Left colon (tissue), 2 donors: ENCODE results near the gene GARS1. TPM values are rescaled to one million over a fixed set of nuclear protein-coding genes. Genes with fewer than 3 reads are reported as not detected.
A peak's percentile ranks its signal among the peaks of the same experiment; 100 is the strongest.

Experiments used
- ATAC-seq: fragments of 200-7000 bp; cut with Tn5 transposase; one replicate; pipeline ENCODE4 v1.9.1; 2020; ENCODE audit warnings: mild to moderate bottlenecking, moderate library complexity
- DNase-seq, 2 donors: peaks; one replicate each; pipeline ENCODE4 v3.0.0-alpha.2; 2020
- intact Hi-C, 2 donors: fragments of 100-400 bp; cut with DNase I in 1 of 2; cut with micrococcal nuclease in 1 of 2; formaldehyde crosslinking; loops; one replicate each; pipeline versions ENCODE4 v1.11.2 to v1.14.0; 2022; cut with DNase I, micrococcal nuclease
- total RNA-seq, 2 donors: library from RNA; stranded (reverse); fragmentation: NEBNext Ultra II Directional; extraction: Animal tissue kit (Norgen Biotek cat#: 25700); gene quantifications; one replicate each; pipeline ENCODE4 v1.2.1, GENCODE V29; 2021
- donor health status: DM: no; HTN: no; CAD: no.
- donor health status: DM: yes; HTN: yes; CAD: no.

GARS1 gene
- total RNA-seq, 2 donors from 2014 or later: 57.8 to 104 TPM

- DNase-seq (no peak), ATAC-seq (no peak)
- intact Hi-C loops: no loop called here
Measured at GRCh38 chr7:30662431-30662939, 67.8 kb downstream of the GARS1 start.

DNA sequence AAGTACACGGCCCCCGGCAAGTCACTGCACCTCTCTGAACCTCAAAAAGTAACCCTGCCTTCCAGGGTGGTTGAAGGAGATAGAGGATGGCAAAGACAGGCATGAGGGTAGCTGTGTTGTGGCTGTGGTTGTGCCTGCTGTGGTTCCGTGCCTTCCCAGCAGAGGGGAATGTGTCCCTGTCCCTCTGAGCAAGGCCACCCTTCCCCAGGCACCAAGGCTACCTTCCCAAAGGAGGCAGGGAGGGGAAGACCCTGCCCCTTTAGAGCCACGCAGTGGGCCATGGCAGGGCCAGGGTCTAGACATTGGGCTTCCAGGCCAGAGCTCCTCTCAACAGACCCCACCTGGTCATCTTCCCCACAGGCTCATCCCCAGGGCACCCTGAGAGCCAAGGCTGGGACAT lies 68.7 kb downstream of the GARS1 start:
- ATAC-seq: no peak
- DNase-seq: no peak
- intact Hi-C loops: no loop called here

- intact Hi-C loops: no loop called here
- DNase-seq (no peak), ATAC-seq (no peak)
Measured at GRCh38 chr7:30664184-30664885, 69.7 kb downstream of the GARS1 start.

DNA sequence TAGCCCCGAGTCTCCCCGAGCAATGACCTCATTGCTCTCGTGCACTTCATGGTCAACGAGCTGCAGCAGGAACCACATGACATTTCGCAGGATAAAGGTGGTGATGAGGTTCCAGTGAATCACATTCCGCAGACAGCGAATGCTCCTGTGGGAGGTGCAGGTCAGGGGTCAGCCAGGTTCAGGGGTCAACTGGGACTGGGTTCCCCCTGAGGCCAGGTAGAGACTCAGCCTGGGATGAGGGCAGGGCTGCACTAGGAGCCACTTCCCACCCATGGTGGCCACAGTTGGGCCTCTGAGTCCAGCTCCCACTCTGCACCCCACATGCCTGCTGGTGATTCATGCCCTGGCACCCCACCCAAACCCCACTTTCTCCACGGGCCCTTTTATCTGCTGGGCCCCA lies 70.4 kb downstream of the GARS1 start:
- intact Hi-C loops: no loop called here
- no peak for DNase-seq
- no peak for ATAC-seq

DNA sequence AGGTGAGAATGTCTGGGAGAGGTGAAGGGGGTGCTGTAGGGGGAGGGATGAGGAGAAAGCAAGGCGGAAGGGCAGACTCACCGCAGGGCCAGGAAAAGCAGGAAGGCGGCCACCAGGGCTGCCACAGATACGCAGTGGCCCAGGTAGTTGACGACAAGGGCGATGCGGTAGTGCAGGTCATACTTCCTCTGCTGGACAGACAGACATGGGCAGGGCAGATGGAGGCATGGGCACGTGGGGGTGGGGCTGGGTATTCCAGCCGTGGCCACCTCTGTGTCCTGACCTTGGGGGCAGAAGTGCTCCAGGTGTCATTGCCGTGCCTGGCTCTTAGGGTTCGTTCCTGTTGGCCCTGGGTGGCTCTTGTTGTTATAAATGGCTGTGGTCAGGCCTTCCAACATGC lies 70.8 kb downstream of the GARS1 start:
- no peak for DNase-seq

DNA sequence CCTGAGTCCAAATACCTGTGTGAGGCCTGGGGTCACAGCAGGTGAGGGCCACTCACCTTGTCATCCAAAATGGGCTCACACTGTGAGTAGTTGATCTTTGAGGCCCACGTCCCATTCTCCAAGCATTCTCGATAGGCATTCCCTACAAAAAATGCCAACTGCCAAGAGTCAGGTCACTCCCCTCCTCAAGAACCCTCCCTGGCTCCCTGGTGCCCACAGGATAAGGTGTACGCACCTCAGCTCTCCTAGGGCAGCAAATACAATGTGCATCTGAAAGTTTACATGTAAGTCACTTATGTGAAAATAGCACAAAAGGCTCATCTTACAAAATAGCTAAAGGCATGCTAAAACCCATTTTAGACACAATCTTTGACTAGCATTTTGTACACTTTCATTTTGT lies 72.5 kb downstream of the GARS1 start:
- DNase-seq (no peak), ATAC-seq (no peak)
- intact Hi-C loops: no loop called here

More for the DNA sequence above, 70.8 kb downstream of the GARS1 start:
- ATAC-seq: no peak
- intact Hi-C loops: no loop called here

GRCh38 chr7:30668102-30668501 lies 73.4 kb downstream of the GARS1 start:
- intact Hi-C loops: no loop called here
- ATAC-seq: no peak
- no peak for DNase-seq

DNA sequence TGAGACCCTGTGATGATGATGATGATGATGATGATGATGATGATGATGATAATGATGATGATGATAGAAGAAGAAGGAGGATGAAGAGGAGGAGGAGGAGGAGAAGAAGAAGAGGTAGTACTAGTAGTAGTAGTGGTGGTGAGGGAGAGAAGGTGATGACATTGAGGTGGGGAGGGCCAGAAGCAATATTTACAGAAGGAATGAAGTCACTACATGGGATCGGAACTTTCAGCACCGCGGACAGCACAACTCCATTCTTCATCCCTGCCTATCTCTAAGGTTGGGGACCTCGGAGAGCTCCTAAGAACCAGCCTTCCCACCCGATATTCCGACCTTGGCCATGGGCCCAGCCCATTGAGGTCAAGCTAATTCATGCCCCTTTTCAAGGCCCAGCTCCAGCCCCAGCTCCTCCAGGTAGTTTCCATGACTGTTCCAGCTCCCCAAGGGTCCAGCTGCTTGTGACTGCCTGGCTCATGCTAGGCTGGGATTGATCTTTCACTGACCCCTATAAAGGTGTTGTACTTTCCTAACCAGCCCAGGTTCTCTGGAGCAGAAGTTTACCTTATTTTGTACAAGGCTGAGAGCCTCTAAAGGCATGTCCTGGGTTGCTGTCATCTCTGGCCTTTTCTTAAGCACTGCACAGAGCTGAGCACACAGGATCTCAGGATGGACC lies 77.3 kb downstream of the GARS1 start:
- intact Hi-C loops: no loop called here
- ATAC-seq (peak; percentile 72), DNase-seq (peak in 1 of 2 donors; percentile 65)

GRCh38 chr7:30674420-30674819 lies 79.7 kb downstream of the GARS1 start:
- ATAC-seq: no peak
- DNase-seq: no peak
- intact Hi-C loops: no loop called here

DNA sequence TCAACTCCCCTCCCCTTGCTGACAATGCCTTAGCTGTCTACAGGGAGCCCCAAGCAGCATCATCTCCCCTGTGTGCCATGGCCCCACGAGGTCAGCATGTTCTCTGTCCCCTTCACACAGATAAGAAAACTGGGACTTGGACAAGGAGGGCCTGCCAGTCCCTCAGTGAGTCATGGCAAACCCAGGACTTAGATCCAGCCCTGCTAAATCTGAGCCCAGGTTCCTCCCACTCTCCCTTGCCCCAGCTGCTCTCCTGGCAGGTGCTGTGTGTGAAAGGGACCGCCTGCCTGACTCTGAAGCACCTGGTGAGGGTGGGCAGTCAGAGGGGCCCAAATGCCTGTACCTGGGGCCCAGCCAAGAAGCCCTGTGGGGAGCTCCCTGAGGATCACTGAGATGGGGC lies 80.2 kb downstream of the GARS1 start:
- intact Hi-C loops: no loop called here
- no peak for ATAC-seq

DNA sequence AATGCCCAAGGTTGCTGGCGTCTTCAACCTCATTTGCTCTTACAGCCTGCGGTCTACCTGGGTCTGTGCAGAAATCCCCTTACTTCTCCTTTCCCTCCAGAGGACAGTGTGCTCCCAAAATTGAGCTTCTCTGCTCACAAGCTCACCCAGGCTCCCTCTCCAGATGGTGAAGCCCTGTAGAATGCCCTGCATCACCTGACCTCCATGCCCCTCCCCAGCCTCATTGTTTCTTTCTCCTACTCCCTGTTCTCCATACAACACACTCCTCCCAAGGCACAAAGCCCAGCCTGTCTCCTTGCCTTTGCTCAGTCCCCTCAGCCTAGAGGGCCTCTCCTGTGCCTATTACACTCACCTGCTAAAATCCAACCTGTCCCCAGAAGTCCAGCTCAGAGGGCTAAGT lies 84.1 kb downstream of the GARS1 start:
- intact Hi-C loops: no loop called here
- DNase-seq (no peak), ATAC-seq (no peak)

More for the DNA sequence above, 80.2 kb downstream of the GARS1 start:
- DNase-seq: no peak

GRCh38 chr7:30679664-30680063 lies 85.0 kb downstream of the GARS1 start:
- ATAC-seq: no peak
- intact Hi-C loops: no loop called here

GRCh38 chr7:30681331-30681797 lies 86.7 kb downstream of the GARS1 start:
- ATAC-seq (no peak), DNase-seq (no peak)
- intact Hi-C loops: no loop called here

More at GRCh38 chr7:30679664-30680063, 85.0 kb downstream of the GARS1 start:
- DNase-seq: no peak

GRCh38 chr7:30681815-30682211 lies 87.1 kb downstream of the GARS1 start:
- DNase-seq (no peak), ATAC-seq (no peak)
- intact Hi-C loops: no loop called here

DNA sequence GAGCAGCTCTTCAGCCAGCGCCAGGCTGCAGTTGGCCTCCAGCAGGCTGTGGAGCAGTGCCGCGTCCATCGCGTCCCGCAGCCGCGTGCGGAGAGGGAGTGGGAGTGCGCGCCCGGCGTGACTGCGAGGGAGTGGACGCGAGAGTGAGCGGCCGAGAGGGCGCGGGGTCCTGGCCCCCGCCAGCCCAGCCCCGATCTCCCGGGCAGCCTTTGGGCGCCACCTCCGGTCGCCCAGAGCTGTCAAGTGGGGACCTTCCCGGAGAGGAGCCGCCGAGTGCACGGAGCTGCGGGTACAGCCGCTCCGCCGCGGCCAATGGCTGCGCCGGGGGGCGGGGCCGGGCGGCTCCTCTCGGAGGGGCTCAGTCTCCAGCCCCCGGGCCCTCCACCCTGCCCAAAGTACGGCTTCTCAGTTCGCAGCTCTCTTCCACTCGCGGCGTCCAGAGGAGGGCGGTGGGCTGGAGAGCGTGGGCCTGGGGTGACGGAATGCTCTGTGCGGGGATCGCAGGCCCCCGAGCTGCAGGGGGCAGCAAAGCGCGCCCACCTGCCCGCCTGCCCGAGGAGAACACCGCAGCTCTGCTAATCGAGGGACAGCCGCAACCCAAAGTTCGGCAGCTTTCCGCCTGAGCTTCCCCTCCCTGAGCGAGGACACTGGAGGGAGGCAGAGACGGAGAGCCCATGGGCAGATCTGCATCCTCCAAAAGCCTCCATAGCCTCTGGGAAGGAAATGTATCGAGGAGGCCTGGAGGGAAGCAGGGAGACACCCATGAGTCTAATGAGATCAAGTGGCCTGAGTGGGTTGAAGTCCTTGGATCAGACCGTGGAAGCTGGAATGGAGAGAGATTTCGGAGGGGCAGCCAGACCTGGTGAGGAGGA lies 87.8 kb downstream of the GARS1 start, which contains the start of gene CRHR2:
CRHR2 (minus strand) TSS at position 245 of the 872 bp plus-strand sequence; CDS start at position 69, 176 bp downstream.
- ATAC-seq (peak; percentile 44), DNase-seq (no peak)
- intact Hi-C loops: no loop called here

GRCh38 chr7:30683306-30683705 lies 88.6 kb downstream of the GARS1 start:
- ATAC-seq: no peak
- DNase-seq: no peak
- intact Hi-C loops: no loop called here
